ENCODE data around the gene PHOSPHO1.
"Not testable (repeated sequence)": the region's sequence is repeated elsewhere in the genome, so short reads cannot be mapped to it uniquely, and the experiment has no call there.

Gene PHOSPHO1

DNA sequence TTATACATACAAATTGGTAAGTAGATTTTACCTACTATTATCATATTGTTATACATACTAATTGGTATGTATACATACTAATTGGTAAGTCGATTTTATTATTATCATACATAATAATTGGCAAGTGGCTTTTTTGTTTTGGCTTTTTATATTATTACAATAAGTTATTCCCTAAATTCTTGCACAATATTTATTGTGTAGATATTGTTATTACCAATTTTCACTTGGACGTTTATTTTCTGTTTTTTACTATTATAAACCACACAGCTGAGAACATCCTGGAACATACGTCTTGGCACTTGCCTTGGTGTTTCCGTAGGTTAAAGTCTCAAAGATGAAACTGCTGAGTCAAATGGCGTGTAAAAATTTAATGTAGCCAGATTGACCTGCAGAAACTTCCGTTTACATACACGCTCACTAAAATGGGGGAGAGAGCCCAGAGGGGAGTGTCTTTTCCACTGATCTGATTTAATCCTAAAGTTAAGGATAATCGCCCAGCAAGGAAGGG lies 39.1 kb downstream of the PHOSPHO1 start:
- DNase-seq, result no peak

DNA sequence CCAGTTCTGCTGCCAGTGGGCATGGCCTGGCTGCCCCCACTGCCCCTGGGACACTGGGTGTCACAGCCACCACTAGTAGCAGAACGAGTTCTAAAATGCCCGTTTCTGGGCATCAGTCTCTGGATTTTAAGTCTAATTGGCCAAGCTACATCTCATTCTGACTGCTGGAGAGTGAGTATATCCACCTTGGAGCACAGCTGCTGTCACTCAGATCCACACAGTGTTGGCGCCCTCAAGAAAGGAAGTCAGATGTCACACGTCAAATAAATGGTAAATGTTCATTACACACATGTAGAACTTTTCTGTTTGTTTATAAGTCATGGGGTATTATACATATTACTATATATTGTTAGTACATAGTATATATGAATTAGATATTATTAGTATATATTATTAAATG lies 39.7 kb downstream of the PHOSPHO1 start:
- DNase-seq, result peak; percentile 42

DNA sequence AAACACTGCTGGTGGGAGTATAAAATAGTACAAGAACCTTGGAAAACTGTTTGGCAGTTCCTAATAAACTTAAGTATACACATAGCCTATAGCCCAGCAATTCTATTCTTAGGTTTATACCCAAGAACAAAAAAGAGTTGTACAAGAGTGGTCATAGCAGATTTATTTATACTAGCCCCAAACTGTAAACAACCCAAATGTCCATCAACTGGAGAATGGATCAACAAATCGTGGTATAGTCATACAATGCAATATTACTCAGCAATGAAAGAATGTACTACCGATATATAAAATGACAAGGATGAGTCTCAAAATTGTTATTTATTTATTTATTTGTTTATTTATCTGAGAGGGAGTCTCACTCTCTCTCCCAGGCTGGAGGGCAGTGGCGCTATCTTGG lies 43.3 kb downstream of the PHOSPHO1 start:
- DNase-seq, result no peak

DNA sequence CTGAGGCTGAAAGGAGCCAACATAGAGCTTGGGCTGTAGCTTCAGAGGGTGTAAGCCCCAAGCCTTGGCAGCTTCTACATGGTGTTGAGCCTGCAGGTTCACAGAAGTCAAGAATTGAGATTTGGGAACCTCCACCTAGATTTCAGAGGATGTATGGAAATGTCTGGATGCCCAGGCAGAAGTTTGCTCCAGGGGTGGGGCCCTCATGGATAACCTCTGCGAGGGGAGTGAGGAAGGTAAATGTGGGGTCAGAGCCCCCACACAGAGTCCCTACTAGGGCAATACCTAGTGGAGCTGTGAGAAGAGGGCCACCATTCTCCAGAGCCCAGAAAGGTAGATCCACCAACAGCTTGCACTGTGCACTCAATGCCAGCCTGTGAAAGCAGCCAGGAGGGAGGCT lies 45.2 kb downstream of the PHOSPHO1 start:
- not testable (repeated sequence) for DNase-seq

DNA sequence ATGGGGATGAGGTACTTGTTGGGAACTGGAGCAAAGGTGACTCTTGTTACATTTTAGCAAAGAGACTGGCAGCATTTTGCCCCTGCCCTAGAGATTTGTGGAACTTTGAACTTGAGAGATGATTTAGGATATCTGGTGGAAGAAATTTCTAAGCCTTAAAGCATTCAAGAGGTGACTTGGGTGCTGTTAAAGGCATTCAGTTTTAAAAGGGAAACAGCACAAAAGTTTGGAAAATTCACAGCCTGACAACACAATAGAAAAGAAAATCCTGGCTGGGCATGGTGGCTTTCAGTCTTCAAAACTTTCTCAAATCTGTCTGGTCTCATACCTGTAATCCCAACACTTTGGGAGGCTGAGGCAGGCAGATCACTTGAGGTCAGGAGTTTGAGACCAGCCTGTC lies 46.1 kb downstream of the PHOSPHO1 start:
- DNase-seq, result not testable (repeated sequence)

DNA sequence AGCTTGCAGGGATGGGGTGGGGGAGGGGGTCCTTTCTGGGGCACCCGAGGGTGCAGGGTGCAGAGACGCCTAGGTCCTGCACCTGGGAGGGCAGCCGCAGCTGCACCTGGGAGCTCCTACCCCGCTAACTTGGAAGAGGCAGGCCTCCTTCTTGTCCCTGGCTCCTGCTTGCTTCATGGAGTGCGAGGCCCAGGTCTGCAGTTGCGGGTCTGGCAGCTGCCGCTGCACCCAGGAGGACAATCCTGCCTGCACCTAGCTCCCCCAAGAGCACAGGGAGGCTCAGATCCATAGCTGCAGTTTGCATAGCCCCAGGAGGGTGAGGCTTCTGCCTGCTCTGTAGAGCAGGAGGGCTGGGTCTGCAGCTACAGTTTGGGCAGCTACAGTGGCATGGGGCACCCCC lies 46.8 kb downstream of the PHOSPHO1 start:
- DNase-seq, result no peak

DNA sequence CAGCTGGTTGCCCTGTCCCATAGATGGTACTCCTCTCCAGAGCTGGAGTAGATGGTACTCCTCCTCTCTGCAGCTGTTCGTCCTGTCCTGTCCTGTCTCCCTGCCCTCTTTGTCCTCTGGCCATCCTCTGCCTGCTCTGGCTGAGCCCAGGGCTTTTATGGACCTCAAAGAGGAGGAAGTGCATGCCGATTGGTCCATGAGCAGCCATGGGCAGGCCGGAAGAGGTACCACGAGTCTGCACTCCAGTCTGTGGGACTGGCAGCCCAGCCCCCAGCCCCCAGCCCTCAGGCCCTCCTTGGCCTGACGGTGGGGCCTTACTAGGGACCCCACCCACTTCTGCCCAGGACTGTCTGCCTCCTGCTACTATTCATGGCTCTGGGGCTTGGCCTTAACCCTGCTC lies 47.2 kb downstream of the PHOSPHO1 start:
- no peak for DNase-seq

DNA sequence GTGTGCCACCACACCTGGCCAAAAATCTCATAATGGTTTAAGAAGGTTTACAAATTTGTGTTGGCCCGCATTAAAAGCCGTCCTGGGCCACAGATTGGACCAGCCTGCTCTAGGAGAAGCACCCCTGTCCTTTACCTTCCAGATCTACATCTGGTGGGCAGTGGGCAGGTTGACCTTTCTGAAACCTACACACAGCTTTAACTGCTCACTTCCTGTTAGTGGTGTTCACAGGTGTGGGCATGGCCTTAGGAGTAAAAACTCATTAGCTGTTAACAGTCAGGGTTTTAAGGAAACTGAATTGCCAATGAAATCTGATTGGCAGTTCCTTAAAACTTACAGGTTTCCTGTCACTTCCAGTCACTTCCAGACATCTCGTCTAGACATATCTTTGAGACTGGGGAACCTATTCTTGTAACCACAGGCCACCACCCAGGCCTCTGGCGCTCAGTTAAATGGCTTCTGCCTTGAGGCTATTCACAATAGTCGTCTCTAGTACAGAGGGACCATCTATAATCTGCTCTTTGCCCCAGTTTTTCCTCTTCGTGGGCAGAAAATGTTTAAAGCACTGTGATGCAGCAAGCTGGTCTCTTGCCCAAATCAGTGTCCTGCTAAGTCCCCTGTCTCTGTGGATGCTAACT lies 49.5 kb downstream of the PHOSPHO1 start:
- DNase-seq, result peak; percentile 21

DNA sequence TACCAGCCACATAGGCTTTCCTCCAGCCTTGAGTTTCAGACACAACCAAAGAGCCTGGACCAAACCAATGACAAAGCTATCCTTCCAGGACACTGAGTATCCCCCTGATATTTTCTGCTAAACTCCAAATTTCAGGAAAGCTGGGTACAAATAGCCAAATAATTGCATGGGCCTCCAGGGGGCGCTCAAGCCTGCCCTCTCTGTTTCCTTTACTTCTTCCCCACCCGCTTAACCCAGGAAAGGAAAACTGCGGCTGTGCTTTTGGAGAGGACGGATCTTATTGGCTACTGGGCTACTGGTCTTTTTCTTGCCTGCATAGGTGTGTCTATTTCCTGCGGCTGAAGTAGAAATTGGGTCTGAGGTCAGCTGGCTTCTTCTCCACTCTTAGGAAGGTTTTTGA lies 50.3 kb downstream of the PHOSPHO1 start:
- peak; percentile 74 for DNase-seq

DNA sequence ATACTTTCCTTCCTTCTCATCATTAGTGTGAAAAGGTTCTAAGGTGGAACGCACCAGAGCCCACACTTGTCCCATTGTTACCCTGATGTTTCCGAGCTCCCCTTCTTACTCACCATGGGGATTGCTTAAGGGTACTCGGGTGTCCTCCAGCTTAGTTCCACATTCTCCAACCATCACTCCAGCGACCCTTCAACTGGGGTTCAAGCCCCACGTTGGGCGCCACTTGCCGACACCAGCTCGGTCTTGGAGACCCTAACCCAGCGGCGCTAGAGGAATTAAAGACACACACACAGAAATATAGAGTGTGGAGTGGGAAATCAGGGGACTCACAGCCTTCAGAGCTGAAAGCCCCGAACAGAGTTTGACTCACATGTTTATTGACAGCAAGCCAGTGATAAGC lies 54.6 kb downstream of the PHOSPHO1 start:
- DNase-seq, result not testable (repeated sequence)
